DND-41 (cell line): Measurements from ENCODE around the gene ADCY7.

ENCODE experiments used
- ATAC-seq: fragments of 200-7000 bp; cut with Tn5 transposase; 3 replicates; pipeline ENCODE4 v1.9.1; 2021; ENCODE audit warnings: low read depth; ENCODE audit not compliant: insufficient read depth
- DNase-seq: peaks from one replicate; pipeline ENCODE4 v3.0.0-alpha.2; 2020
- H2AFZ ChIP-seq: 2 replicates; pipeline ENCODE4 v1.6.0; 2012; ENCODE audit warnings: low read depth, low read length
- H3K27ac ChIP-seq: 2 replicates; pipeline ENCODE4 v1.5.1; 2012; ENCODE audit warnings: low read length, inconsistent platforms
- H3K27me3 ChIP-seq: fragments of 200-600 bp; sonication (generic); 2 replicates; pipeline ENCODE4 v1.6.0; 2012; ENCODE audit warnings: low read length, mild to moderate bottlenecking, inconsistent platforms; ENCODE audit not compliant: insufficient read depth, poor library complexity
- H3K36me3 ChIP-seq: 2 replicates; pipeline ENCODE4 v1.5.1; 2012; ENCODE audit warnings: low read length, inconsistent platforms; ENCODE audit not compliant: insufficient read depth
- H3K4me1 ChIP-seq: 2 replicates; pipeline ENCODE4 v1.5.1; 2012; ENCODE audit warnings: mild to moderate bottlenecking, low read length; ENCODE audit not compliant: insufficient read depth
- H3K4me2 ChIP-seq: 2 replicates; pipeline ENCODE4 v1.6.0; 2012; ENCODE audit warnings: mild to moderate bottlenecking, moderate library complexity, low read length, inconsistent platforms; ENCODE audit not compliant: insufficient read depth
- H3K4me3 ChIP-seq, 2 experiments: fragments of 200-600 bp in 1 of 2; shearing (Covaris generic) in 1 of 2; 2 replicates each; pipeline ENCODE4 v1.5.1; 2012 to 2016; ENCODE audit warnings: inconsistent platforms in 2 of 2, low read length in 2 of 2, mild to moderate bottlenecking in 2 of 2, low read depth in 1 of 2, moderate library complexity in 1 of 2
- H3K79me2 ChIP-seq: 2 replicates; pipeline ENCODE4 v1.6.0; 2012; ENCODE audit warnings: low read length, inconsistent platforms; ENCODE audit not compliant: insufficient read depth
- H3K9ac ChIP-seq: 2 replicates; pipeline ENCODE4 v1.6.0; 2012; ENCODE audit warnings: low read depth, mild to moderate bottlenecking, inconsistent platforms, low read length, moderate library complexity
- H3K9me3 ChIP-seq: 2 replicates; pipeline ENCODE4 v1.5.1; 2012; ENCODE audit warnings: low read length, moderate library complexity, mild to moderate bottlenecking, inconsistent platforms; ENCODE audit not compliant: insufficient read depth, severe bottlenecking
- H4K20me1 ChIP-seq: 2 replicates; pipeline ENCODE4 v1.6.0; 2012; ENCODE audit warnings: low read length; ENCODE audit not compliant: insufficient read depth
- CTCF ChIP-seq: IDR thresholded peaks from 2 replicates; pipeline ENCODE4 v1.5.1; 2012; ENCODE audit warnings: borderline replicate concordance, low read length, moderate library complexity, mild to moderate bottlenecking; ENCODE audit not compliant: poor library complexity, severe bottlenecking; ENCODE audit errors: extremely low read depth
- EZH2 ChIP-seq: IDR thresholded peaks from 3 replicates; pipeline ENCODE4 v1.6.1; 2012; ENCODE audit warnings: borderline replicate concordance, low read depth, mild to moderate bottlenecking, moderate library complexity, low read length, inconsistent platforms; ENCODE audit not compliant: severe bottlenecking

Gene ADCY7

GRCh38 chr16:50288920-50289319 lies 22.6 kb downstream of the ADCY7 start:
- no peak overlapping the region for H3K27ac ChIP-seq
- no peak overlapping the region for H3K4me3 ChIP-seq
- no peak for ATAC-seq
- no peak overlapping the region for H2AFZ ChIP-seq
- TF ChIP-seq EZH2 (no peak), CTCF (no peak)
- no peak overlapping the region for H3K4me2 ChIP-seq
- H3K9me3 ChIP-seq, result peaks cover 6% of the 10 kb centered on the region
- H3K9ac ChIP-seq, result no peak overlapping the region
- no peaks in the 10 kb centered on the region for H3K36me3 ChIP-seq
- no peaks in the 10 kb centered on the region for H3K4me1 ChIP-seq
- H4K20me1 ChIP-seq, result no peaks in the 10 kb centered on the region
- DNase-seq, result no peak
- H3K27me3 ChIP-seq, result no peaks in the 10 kb centered on the region
- H3K79me2 ChIP-seq, result no peaks in the 10 kb centered on the region

- no peak for DNase-seq
Measured at GRCh38 chr16:50289950-50290764, 23.8 kb downstream of the ADCY7 start.

GRCh38 chr16:50290856-50291255 lies 24.5 kb downstream of the ADCY7 start:
- TF ChIP-seq EZH2 (no peak), CTCF (no peak)
- Histone ChIP-seq H3K9ac (no peak overlapping the region), H4K20me1 (no peaks in the 10 kb centered on the region), H2AFZ (no peak overlapping the region), H3K36me3 (no peaks in the 10 kb centered on the region; the same call in 1 of the 2 replicates), H3K79me2 (no peaks in the 10 kb centered on the region), H3K27ac (no peak overlapping the region), H3K4me3 (no peak overlapping the region), H3K4me2 (no peak overlapping the region), H3K4me1 (no peaks in the 10 kb centered on the region), H3K27me3 (no peaks in the 10 kb centered on the region), H3K9me3 (peaks cover 6% of the 10 kb centered on the region)
- no peak for DNase-seq
- ATAC-seq, result no peak

More at GRCh38 chr16:50289950-50290764, 23.8 kb downstream of the ADCY7 start:
- Histone ChIP-seq H3K4me1 (no peaks in the 10 kb centered on the region), H3K4me3 (no peak overlapping the region), H3K27ac (no peak overlapping the region), H3K4me2 (no peak overlapping the region), H3K9me3 (peaks cover 6% of the 10 kb centered on the region), H3K27me3 (no peaks in the 10 kb centered on the region), H3K36me3 (no peaks in the 10 kb centered on the region; the same call in 1 of the 2 replicates), H2AFZ (no peak overlapping the region), H3K79me2 (no peaks in the 10 kb centered on the region), H4K20me1 (no peaks in the 10 kb centered on the region), H3K9ac (no peak overlapping the region)
- TF ChIP-seq EZH2 (no peak), CTCF (no peak)
- 0 out of 3 replicates have a peak, but pooled peaks have one; percentile 26 for ATAC-seq
